Measurements from ENCODE around the gene MKLN1.
"Not testable (repeated sequence)": the region's sequence is repeated elsewhere in the genome, so short reads cannot be mapped to it uniquely, and the experiment has no call there.

MKLN1 gene

DNA sequence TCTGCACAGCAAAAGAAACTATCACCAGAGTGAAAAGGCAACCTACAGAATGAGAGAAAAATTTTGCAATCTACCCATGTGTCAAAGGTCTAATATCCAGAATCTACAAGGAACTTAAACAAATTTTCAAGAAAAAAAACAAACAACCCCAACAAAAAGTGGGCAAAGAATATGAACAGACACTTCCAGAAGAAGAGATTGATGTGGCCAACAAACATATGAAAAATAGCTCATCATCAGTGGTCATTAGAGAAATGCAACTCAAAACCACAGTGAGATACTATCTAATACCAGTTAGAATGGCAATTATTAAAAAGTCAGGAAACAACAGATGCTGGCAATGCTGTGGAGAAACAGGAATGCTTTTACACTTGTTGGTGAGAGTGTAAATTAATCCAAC is 7.1 kb upstream of the MKLN1 start:
- no peak for DNase-seq

GRCh38 chr7:131321656-131322055 is 6.0 kb upstream of the MKLN1 start:
- no peak for DNase-seq

DNA sequence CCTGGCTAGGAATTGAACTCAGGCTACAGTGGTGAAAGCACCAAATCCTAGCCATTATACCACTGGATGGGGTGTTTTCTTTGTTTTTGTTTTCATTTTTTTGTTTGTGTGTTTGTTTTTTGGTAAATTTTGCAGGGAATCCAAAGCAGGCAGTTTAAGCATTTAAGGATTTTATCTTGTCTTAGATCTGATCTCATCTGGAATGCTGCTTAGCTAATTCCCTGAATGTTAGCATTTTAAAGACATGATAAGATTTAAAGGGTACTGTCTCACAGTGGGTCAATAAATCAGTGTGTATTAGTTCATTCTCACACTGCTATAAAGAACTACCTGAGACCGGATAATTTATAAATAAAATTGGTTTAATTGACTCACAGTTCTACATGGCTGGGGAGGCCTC is 5.6 kb upstream of the MKLN1 start:
- no peak for DNase-seq

- no peak for DNase-seq
Observed at GRCh38 chr7:131322861-131323260, 4.8 kb upstream of the MKLN1 start.

GRCh38 chr7:131325179-131325840 is 2.4 kb upstream of the MKLN1 start:
- DNase-seq: no peak

- no peak for DNase-seq
Observed at GRCh38 chr7:131326576-131326975, 1.1 kb upstream of the MKLN1 start.

- DNase-seq: no peak
Observed at GRCh38 chr7:131327049-131327625, 539 bp upstream of the MKLN1 start.

DNA sequence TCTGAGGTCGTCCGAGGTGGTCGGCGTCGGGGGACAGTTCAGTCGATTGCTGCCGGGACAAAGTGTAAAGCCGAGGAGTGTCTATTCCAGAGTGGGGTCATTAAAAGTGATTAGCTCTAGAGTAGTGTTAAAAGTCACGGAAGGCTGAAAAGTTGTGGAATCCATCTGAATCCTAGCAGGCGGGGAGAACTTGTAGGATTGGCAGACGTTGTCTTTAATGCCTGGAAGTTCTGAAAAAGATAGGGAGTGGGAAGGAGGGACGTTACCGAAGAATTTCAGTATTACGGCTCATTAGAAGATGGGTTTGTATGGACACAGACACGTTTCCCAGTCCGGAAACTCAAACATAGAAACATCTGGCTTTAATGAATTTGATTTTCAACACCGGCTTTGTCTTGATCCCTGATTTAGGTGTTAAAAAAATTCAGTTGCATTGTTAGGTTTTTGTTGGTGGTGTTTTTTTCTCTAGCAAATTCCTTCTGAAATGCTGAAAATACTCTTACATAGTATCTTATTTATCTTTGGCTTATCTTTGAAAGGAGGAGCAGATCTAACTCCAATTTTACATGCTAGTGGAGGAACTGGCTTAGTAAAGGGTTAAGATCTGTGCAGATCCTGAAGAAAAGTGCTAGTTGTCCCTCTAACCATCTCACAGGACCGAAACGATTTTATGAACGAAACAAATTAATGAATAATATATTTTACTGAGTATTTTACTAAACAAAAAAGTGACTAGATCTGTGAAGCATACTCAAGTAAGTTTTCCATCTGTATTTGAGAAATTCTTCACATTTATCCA is 900 bp downstream of the MKLN1 start:
- DNase-seq: no peak

GRCh38 chr7:131329176-131329570 is 1.5 kb downstream of the MKLN1 start:
- DNase-seq: no peak

DNA sequence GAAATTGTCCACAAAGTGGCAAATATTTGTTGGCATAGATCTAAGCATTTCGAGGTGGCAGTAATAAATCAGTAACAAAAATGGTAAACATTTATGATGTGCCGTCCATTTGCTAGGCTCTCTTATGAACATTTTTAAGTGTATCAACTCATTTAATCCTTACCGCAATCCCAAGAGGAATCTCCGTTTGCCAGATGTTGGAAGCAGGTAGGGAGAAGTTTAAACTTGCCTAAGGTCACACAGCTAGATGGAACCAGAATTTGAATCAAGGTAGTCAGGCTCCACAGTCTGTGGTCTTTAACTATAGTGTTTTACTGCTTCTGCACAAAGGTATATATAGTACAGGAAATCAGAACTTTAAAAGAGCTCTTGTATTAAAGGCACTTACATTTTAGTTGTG is 2.6 kb downstream of the MKLN1 start:
- DNase-seq: no peak

GRCh38 chr7:131331806-131332205 is 4.1 kb downstream of the MKLN1 start:
- no peak for DNase-seq

DNA sequence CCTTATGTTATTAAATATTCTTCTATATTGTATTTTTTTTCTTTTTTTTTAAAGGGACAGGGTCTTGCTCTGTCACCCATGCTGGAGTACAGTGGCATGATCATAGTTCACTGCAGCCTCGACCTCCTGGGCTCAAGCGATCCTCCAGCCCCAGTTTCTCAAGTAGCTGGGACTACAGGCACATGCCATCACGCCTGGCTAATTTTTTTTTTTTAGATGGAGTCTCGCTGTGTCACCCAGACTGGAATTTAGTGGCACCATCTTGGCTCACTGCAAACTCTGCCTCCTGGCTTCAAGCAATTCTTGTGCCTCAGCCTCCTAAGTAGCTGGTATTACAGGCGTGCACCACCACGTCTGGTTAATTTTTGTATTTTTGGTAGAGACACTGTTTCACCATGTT is 5.1 kb downstream of the MKLN1 start:
- not testable (repeated sequence) for DNase-seq

DNA sequence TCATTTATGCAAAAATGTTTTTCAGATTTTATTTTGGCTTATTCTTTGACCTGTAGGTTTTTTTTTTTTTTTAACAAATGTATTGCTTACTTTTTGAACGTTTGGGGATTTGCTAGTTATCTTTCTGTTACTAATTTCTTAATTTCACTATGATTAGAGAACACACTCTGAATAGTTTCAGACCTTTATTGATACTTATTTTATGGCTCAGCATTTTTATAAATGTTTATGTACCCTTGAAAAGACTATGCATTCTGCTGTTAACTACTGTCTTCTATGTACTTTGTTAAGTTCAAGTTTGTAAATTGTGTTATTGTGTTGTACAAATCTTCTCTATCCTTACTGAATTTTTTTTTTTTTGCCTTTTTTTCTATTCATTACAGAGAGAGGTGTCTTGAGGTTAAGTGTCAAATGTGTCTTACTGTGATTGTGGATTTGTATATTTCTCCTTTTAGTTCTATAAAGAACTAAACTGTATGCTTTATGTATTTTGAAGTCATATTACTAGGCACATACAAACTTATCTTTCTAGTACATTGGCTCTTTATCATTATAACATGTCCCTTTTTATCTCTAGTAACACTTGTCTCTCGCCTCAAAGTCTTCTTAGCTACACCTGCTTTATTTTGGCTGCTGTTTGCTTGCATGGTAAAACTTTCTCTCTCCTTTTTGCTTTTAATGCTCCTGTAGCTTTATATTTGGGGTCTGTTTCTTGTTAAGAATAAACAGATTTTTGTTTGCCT is 8.1 kb downstream of the MKLN1 start:
- DNase-seq: no peak

DNA sequence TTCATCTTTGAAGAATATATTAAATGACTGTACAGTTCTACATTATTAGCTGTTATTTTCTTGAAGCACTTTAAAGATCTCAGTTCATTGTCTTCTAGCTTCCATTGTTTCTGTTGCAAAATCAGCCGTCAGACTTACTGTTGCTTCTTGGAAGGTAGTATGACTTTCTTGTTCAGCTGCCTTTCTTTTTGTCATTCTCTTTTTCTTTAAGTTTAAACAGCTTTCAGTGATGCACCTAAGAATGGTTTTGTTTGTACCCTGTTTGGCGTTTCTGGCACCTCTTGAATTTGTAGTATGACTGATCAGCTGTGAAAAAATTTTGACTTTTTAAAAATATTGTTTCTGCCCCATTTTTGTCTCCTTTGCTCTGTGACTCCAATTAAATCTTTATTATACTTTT is 9.3 kb downstream of the MKLN1 start:
- DNase-seq: no peak

DNA sequence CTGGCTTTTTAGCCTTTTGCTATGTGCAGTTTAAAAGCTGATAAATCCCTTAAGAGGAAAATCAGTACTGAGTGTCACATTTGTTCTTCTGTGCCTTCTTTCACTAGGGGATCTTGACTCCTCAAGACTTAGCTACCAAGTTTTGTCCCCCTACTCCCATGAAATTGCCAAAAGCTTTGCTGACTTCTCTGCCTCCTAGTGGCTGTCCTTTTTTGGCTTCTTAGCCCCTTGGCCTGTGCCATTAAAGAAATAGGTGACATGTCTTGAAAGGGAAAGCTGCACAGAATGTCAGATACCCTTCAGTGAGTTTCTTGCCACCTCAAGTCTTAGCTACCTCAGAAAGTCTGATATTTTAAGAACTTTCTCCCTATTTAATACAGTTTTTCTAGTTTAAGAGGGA is 10.5 kb downstream of the MKLN1 start:
- DNase-seq: no peak

DNA sequence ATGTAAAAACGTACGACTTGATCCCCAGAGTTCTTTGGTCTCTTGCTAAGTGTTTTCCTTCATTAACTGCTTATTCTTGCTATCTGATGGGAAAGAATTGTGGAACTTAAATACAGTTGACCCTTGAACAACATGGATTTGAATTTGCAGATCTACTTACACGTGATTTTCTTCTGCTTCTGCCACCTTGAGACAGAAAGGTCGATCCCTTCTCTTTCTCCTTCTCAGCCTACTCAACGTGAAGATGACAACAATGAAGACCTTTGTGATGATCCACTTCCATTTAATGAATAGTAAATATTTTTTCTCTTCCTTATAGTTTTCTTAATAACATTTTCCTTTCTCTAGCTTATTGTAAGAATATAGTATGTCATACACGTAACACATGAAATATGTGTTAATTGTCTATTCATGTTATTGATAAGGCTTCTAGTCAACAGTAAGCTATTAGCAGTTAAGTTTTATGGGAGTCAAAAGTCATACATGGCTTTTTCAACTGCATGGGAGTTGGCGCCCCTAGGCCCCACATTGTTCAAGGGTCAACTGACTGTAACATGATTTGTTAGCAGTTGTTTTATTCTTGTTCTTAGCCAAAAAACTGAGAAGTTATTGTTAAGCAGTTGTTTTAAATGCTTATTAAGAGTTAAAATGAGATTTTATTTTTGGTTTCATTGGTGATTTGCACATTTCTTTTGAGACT is 11.2 kb downstream of the MKLN1 start:
- DNase-seq: no peak

DNA sequence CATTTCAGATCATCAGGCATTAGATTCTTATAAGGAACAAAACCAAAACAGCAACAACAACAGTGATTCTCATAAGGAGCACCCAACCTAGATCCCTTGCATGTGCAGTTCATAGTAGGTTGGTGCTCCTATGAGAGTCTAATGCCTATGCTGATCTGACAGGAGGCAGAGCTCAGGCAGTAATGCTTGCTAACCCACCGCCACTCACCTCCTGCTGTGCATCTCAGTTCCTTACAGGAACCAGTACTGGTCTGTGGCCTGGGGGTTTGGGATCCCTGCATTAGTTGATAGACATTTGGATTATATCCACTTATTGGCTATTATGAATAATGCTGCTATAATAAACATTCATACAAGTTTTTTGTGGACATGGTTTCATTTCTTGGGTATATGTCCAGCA is 14.0 kb downstream of the MKLN1 start:
- no peak for DNase-seq

- DNase-seq: no peak
Observed at GRCh38 chr7:131342864-131343442, 15.3 kb downstream of the MKLN1 start.

- no peak for DNase-seq
Observed at GRCh38 chr7:131346885-131347592, 19.4 kb downstream of the MKLN1 start.

DNA sequence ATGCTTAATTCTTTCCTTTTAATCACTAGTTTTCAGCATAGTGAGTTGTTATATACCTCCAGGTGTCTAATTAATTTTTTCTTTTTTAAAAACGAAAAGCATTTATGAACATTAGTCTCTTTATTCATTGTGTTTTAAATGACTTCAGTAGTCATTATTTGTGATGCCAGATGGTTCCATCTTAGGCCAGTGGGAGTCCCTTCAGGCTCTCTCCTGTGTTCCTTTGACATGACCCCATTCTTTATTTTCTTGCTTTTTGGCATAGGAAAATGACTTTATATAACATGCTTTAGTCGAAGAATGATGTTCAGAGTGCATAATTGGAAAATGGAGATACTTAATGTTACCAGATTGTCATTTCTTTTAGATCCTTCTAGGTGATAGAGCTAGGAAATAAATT is 24.4 kb downstream of the MKLN1 start:
- no peak for DNase-seq

- DNase-seq: no peak
Observed at GRCh38 chr7:131354390-131354789, 26.7 kb downstream of the MKLN1 start.
